HepG2 (cell line): ENCODE measurements around the gene ADGRG6. TPM values are rescaled to one million over a fixed set of nuclear protein-coding genes. Genes with fewer than 3 reads are reported as not detected.

Experiments
- HNRNPL ChIP-seq: fragments of 200-400 bp; formaldehyde crosslinking; IDR thresholded peaks from 2 replicates; pipeline ENCODE4 v1.6.1; 2017; ENCODE audit warnings: mild to moderate bottlenecking, low read depth, low read length
- RARG ChIP-seq: sonication (generic); formaldehyde crosslinking; IDR thresholded peaks from 2 replicates; pipeline ENCODE4 v1.4.0; 2020; ENCODE audit warnings: low read depth, mild to moderate bottlenecking, missing genetic modification reagents
- SMAD1 ChIP-seq: sonication (generic); formaldehyde crosslinking; IDR thresholded peaks from 2 replicates; pipeline ENCODE4 v1.4.0; 2020; ENCODE audit warnings: missing genetic modification reagents, low read depth, mild to moderate bottlenecking, borderline replicate concordance
- SMC3 ChIP-seq: IDR thresholded peaks from 2 replicates; pipeline ENCODE4 v1.6.1; 2011; ENCODE audit warnings: low read length, improper control_type of control experiment
- WIZ ChIP-seq: sonication (generic); formaldehyde crosslinking; IDR thresholded peaks from 2 replicates; pipeline ENCODE4 v1.5.1; 2020; ENCODE audit warnings: mild to moderate bottlenecking, missing genetic modification reagents
- ZMAT3 ChIP-seq: sonication (generic); formaldehyde crosslinking; conservative IDR thresholded peaks from 2 replicates; pipeline ENCODE4 v1.7.0; 2021; ENCODE audit warnings: missing genetic modification reagents
- ZMYM2 ChIP-seq: sonication (generic); formaldehyde crosslinking; IDR thresholded peaks from 2 replicates; pipeline ENCODE4 v1.8.0; 2022; ENCODE audit warnings: mild to moderate bottlenecking, missing genetic modification reagents
- ZNF282 ChIP-seq: fragments of 450-650 bp; IDR thresholded peaks from 2 replicates; pipeline ENCODE4 v1.6.1; 2018; ENCODE audit not compliant: partially characterized antibody
- ZNF329 ChIP-seq: sonication (generic); formaldehyde crosslinking; IDR thresholded peaks from 2 replicates; pipeline ENCODE4 v1.9.0; 2021; ENCODE audit warnings: low read depth, mild to moderate bottlenecking, missing genetic modification reagents
- ZNF451 ChIP-seq: sonication (generic); formaldehyde crosslinking; IDR thresholded peaks from 2 replicates; pipeline ENCODE4 v1.5.0; 2020; ENCODE audit warnings: mild to moderate bottlenecking, missing genetic modification reagents
- ZNF496 ChIP-seq: sonication (generic); formaldehyde crosslinking; IDR thresholded peaks from 2 replicates; pipeline ENCODE4 v1.8.1; 2023; ENCODE audit warnings: mild to moderate bottlenecking, moderate library complexity, missing genetic modification reagents; ENCODE audit not compliant: insufficient replicate concordance
- polyA plus RNA-seq, 8 experiments: library from polyadenylated mRNA; depleted of rRNA in 3 of 8; stranded (reverse) in 7 of 8; unstranded in 1 of 8; fragments of >200 nt; fragmentation: Illumina TruSeq in 4 of 8; extraction: Trizol in 4 of 8; gene quantifications; 2 replicates each; pipeline versions ENCODE4 v1.2.1 to v1.2.3, GENCODE V29; 2011 to 2016; ENCODE audit warnings: low read depth in 4 of 8, missing spikeins in 1 of 8, mixed read lengths in 1 of 8; ENCODE audit not compliant: insufficient read depth in 1 of 8
- total RNA-seq, 5 experiments: library from RNA; depleted of rRNA; stranded (reverse); fragments of >200 nt; fragmentation: Illumina TruSeq; extraction: Trizol; gene quantifications; 2 replicates each; pipeline ENCODE4 v1.2.3, GENCODE V29; 2016; ENCODE audit warnings: low read depth in 1 of 5
- TF ChIP-seq, protein P1 (sequence below): sonication (generic); formaldehyde crosslinking; IDR thresholded peaks from 2 replicates; pipeline ENCODE4 v1.5.1; 2020; ENCODE audit warnings: missing genetic modification reagents, mild to moderate bottlenecking, borderline replicate concordance
- TF ChIP-seq, protein P2 (sequence below): sonication (generic); formaldehyde crosslinking; IDR thresholded peaks from 2 replicates; pipeline ENCODE4 v1.8.0; 2022; ENCODE audit warnings: missing genetic modification reagents, mild to moderate bottlenecking, moderate library complexity, borderline replicate concordance
- TF ChIP-seq, protein P3 (sequence below): sonication (generic); formaldehyde crosslinking; IDR thresholded peaks from 2 replicates; pipeline ENCODE4 v1.4.0; 2020; ENCODE audit warnings: missing genetic modification reagents
- TF ChIP-seq, protein P4 (sequence below): sonication (generic); formaldehyde crosslinking; IDR thresholded peaks from 2 replicates; pipeline ENCODE4 v1.8.1; 2023; ENCODE audit warnings: mild to moderate bottlenecking, missing genetic modification reagents

The ADGRG6 gene
- total and polyA plus RNA-seq, 2 of the 13 experiments (the other 11 are each of a cell fraction or from before 2014, with no cell fraction given), result 129 to 249 TPM

DNA sequence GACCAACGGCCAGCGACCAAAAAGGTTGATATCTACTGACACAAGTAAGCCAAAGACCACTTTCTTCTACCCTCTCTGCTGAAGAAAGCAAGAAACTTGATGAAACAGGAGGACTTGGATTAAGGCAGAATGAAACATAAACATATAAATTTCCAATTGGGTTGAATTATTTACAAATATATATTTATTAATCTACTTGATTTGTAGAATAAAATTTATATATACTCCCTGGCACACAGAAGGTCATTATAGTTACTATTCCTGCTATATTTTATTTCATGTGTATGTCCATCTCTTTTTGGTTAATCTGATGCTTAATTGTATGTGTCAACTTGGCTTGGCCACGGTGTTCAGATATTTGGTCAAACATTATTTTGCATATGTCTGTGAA lies 4.2 kb upstream of the ADGRG6 start (continued):
- TF ChIP-seq ZNF451 (CRISPR knock-in tag) (no peak), SMAD1 (CRISPR knock-in tag) (no peak), WIZ (CRISPR knock-in tag) (no peak), ZNF282 (no peak), HNRNPL (0 out of 2 replicates have a peak, but pooled peaks have one; percentile 43), ZMAT3 (CRISPR knock-in tag) (no peak), RARG (CRISPR knock-in tag) (0 out of 2 replicates have a peak, but pooled peaks have one; percentile 21), ZNF496 (CRISPR knock-in tag) (no peak), SMC3 (no peak), ZNF329 (no peak), ZMYM2 (CRISPR knock-in tag) (peak; percentile 10; the same call in 1 of the 2 replicates)
- TF ChIP-seq, protein P1, sequence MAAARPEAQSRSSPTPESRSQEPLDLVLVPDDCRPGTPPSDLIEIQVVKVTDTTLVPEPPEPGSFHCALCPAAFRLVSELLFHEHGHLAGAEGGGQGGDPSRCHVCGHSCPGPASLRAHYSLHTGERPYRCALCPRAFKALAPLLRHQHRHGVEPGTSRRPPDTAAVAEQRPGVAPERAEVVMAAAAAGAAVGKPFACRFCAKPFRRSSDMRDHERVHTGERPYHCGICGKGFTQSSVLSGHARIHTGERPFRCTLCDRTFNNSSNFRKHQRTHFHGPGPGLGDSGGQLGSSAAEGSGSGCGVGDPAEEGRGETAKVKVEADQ (CRISPR knock-in tag), result no peak
- TF ChIP-seq, protein P2, sequence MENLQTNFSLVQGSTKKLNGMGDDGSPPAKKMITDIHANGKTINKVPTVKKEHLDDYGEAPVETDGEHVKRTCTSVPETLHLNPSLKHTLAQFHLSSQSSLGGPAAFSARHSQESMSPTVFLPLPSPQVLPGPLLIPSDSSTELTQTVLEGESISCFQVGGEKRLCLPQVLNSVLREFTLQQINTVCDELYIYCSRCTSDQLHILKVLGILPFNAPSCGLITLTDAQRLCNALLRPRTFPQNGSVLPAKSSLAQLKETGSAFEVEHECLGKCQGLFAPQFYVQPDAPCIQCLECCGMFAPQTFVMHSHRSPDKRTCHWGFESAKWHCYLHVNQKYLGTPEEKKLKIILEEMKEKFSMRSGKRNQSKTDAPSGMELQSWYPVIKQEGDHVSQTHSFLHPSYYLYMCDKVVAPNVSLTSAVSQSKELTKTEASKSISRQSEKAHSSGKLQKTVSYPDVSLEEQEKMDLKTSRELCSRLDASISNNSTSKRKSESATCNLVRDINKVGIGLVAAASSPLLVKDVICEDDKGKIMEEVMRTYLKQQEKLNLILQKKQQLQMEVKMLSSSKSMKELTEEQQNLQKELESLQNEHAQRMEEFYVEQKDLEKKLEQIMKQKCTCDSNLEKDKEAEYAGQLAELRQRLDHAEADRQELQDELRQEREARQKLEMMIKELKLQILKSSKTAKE (CRISPR knock-in tag), result 0 out of 2 replicates have a peak, but pooled peaks have one; percentile 15
- TF ChIP-seq, protein P3, sequence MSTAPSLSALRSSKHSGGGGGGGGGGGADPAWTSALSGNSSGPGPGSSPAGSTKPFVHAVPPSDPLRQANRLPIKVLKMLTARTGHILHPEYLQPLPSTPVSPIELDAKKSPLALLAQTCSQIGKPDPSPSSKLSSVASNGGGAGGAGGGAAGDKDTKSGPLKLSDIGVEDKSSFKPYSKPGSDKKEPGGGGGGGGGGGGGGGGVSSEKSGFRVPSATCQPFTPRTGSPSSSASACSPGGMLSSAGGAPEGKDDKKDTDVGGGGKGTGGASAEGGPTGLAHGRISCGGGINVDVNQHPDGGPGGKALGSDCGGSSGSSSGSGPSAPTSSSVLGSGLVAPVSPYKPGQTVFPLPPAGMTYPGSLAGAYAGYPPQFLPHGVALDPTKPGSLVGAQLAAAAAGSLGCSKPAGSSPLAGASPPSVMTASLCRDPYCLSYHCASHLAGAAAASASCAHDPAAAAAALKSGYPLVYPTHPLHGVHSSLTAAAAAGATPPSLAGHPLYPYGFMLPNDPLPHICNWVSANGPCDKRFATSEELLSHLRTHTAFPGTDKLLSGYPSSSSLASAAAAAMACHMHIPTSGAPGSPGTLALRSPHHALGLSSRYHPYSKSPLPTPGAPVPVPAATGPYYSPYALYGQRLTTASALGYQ (CRISPR knock-in tag), result no peak
- TF ChIP-seq, protein P4, sequence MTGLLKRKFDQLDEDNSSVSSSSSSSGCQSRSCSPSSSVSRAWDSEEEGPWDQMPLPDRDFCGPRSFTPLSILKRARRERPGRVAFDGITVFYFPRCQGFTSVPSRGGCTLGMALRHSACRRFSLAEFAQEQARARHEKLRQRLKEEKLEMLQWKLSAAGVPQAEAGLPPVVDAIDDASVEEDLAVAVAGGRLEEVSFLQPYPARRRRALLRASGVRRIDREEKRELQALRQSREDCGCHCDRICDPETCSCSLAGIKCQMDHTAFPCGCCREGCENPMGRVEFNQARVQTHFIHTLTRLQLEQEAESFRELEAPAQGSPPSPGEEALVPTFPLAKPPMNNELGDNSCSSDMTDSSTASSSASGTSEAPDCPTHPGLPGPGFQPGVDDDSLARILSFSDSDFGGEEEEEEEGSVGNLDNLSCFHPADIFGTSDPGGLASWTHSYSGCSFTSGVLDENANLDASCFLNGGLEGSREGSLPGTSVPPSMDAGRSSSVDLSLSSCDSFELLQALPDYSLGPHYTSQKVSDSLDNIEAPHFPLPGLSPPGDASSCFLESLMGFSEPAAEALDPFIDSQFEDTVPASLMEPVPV, result 0 out of 2 replicates have a peak, but pooled peaks have one; percentile 2
